ENCODE data around the gene SCGB3A2.

The SCGB3A2 gene

GRCh38 chr5:147844846-147845245 is 33.7 kb upstream of the SCGB3A2 start:
- TF ChIP-seq, protein P1, sequence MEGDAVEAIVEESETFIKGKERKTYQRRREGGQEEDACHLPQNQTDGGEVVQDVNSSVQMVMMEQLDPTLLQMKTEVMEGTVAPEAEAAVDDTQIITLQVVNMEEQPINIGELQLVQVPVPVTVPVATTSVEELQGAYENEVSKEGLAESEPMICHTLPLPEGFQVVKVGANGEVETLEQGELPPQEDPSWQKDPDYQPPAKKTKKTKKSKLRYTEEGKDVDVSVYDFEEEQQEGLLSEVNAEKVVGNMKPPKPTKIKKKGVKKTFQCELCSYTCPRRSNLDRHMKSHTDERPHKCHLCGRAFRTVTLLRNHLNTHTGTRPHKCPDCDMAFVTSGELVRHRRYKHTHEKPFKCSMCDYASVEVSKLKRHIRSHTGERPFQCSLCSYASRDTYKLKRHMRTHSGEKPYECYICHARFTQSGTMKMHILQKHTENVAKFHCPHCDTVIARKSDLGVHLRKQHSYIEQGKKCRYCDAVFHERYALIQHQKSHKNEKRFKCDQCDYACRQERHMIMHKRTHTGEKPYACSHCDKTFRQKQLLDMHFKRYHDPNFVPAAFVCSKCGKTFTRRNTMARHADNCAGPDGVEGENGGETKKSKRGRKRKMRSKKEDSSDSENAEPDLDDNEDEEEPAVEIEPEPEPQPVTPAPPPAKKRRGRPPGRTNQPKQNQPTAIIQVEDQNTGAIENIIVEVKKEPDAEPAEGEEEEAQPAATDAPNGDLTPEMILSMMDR (IDR thresholded peaks at IDR 0.05; ENCODE audit: extremely low read depth, missing control alignments), result no peak

DNA sequence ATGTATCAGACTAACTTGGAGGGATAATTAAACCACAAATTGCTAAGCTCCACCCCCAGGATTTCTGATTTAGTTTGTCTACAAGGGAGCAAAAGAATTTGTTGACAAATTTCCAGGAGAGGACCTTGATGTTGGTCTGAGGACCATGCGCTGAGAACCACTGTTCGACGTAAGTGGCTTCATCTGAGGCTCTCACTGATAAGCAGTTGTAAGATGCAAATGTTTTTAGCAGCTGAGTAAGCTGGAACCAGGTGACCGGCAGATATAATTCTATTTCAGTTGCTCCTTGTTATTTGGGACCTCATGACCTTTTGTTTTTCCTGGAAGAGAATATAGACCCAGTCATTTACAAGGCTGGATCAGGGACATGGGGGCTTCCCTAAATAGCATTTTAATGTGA is 32.9 kb upstream of the SCGB3A2 start:
- TF ChIP-seq, protein P1 (IDR thresholded peaks at IDR 0.05; ENCODE audit: extremely low read depth, missing control alignments), result no peak

More at GRCh38 chr5:147844846-147845245, 33.7 kb upstream of the SCGB3A2 start:
- DNase-seq (ENCODE audit: low spot score), result no peak

GRCh38 chr5:147849226-147849625 is 29.3 kb upstream of the SCGB3A2 start:
- TF ChIP-seq, protein P1 (IDR thresholded peaks at IDR 0.05; ENCODE audit: extremely low read depth, missing control alignments), result no peak
- no peak for DNase-seq (ENCODE audit: low spot score)

More for the DNA sequence above, 32.9 kb upstream of the SCGB3A2 start:
- DNase-seq (ENCODE audit: low spot score), result no peak

GRCh38 chr5:147851578-147851977 is 26.9 kb upstream of the SCGB3A2 start:
- DNase-seq (ENCODE audit: low spot score), result no peak
- TF ChIP-seq, protein P1 (IDR thresholded peaks at IDR 0.05; ENCODE audit: extremely low read depth, missing control alignments), result no peak

DNA sequence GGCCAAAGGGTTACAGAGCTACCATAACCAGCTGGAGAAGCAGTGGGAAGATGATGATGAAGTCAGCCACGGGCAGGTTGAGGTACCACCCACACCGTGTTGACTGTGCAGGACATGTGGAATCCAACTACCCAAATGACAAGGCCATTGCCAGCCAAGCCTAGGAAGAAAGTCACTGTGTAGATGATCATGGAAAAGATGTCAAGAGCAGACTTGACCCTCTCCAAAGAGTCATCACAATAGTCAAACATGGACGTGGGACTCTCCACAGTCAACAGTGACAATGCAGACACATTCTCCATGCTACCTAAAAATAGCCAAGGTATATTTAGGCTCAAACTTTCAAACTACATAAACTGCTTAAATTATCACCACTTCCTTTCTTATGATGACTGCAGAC is 26.1 kb upstream of the SCGB3A2 start:
- TF ChIP-seq, protein P1 (IDR thresholded peaks at IDR 0.05; ENCODE audit: extremely low read depth, missing control alignments), result no peak
- no peak for DNase-seq (ENCODE audit: low spot score)

- DNase-seq (ENCODE audit: low spot score), result no peak
- TF ChIP-seq, protein P1 (IDR thresholded peaks at IDR 0.05; ENCODE audit: extremely low read depth, missing control alignments), result no peak
Observed at GRCh38 chr5:147853372-147853987, 25.0 kb upstream of the SCGB3A2 start.

DNA sequence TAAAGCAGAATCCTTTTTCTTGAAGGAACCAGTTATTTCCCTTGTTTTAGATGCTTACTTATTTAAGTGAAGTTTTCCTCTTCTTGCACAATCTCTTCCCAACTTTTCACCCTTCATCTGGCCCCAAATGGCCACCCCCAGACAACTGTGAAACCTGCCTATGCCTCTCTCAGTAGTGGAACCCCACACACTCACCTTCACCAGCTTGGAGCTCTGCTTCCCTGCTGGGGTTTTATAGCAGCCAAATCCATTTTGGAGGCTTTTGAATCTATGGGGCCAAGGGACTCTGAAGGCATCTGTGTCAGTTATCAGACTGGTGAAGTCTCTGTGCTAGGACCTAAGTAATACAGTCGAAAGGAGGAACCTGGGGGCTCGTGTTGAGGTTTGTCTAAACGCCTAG is 24.2 kb upstream of the SCGB3A2 start:
- DNase-seq (ENCODE audit: low spot score), result no peak
- TF ChIP-seq, protein P1 (IDR thresholded peaks at IDR 0.05; ENCODE audit: extremely low read depth, missing control alignments), result no peak

Measured in GM20000 (cell line).